Adrenal gland (tissue), 5 donors: ENCODE results near the gene ITIH6.

ENCODE experiments used
- CTCF ChIP-seq, 6 experiments: fragments of 450-650 bp in 4 of 6; fragments of 200-600 bp in 2 of 6; sonication (generic) in 1 of 6; IDR thresholded peaks; 1 replicate in 5 of 6; 2 replicates in 1 of 6; pipeline versions ENCODE4 v1.5.1 to v1.8.0; 2016 to 2021; ENCODE audit warnings: antibody characterized with exemption in 6 of 6, mild to moderate bottlenecking in 2 of 6, moderate library complexity in 1 of 6
- POLR2A ChIP-seq, 2 donors: fragments of 450-650 bp; IDR thresholded peaks; one replicate each; pipeline ENCODE4 v1.6.1; 2017; ENCODE audit warnings: antibody characterized with exemption in 2 of 2, mild to moderate bottlenecking in 2 of 2, moderate library complexity in 1 of 2
- donor health status: DM: no; HTN: no; CAD: no.

GRCh38 chrX:54799046-54799445 is 991 bp upstream of the ITIH6 start:
- no peak for TF ChIP-seq CTCF (IDR thresholded peaks at IDR 0.05)
- no peak for TF ChIP-seq POLR2A (IDR thresholded peaks at IDR 0.05)
